ENCODE results near the gene GZMA.

Gene GZMA

DNA sequence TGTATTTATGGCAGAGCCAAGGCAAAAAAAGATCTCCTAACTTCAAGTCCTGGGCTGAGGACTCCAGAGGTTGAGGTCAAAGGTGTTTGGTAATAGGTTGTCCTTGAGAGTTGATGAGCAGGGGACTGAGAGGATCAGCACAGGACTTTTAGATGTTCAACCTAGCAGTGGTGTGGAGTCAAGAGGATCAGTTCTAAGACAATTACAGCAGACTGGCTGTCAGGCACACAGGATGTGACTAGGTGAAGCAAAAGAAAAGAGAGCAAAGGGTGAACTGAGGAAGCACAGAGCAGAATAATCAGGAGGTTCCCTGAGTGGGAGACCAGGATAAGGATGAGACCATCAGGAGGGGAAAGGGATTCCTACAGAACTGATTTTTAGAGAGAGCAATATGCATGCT, 10.9 kb downstream of the GZMA start:
- FAIRE-seq = no peak

DNA sequence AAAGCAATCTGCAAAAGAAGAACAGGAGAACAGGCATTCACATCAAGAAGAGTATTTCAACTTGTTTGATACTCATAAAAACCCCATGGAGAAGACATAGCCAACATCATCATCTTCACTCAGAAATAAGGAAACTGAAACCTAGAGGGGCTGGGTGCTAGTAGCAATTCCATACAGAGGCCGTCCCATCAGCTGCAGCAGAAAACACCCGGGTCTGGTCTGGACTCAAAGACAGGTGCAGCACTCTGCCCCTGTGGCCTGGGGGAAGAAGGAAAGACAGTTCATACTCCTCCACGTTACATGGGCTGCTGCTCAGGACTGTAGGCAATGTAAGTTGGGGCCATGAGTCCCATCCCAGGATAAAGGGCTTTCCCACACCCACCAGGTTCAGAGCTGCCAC, 11.6 kb downstream of the GZMA start:
- FAIRE-seq = no peak

DNA sequence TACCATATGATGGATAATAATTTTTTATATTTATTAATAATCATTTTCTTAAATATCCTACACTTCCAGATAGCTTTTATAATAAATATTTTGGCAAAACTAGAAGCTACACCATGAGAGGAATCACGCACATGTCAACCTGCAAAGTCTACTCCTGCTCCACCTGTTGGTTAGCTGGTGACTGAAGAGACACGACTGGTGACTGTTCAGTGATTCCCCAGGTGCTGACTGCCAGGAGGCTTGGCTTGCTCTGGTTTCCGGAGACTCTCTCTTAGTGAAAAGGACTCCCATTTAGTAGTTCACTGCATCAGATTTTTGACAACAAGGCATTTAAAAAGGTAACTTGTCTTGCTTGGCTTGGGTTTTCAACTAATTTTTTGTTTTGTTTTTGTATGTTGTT, 20.9 kb downstream of the GZMA start:
- FAIRE-seq = no peak

DNA sequence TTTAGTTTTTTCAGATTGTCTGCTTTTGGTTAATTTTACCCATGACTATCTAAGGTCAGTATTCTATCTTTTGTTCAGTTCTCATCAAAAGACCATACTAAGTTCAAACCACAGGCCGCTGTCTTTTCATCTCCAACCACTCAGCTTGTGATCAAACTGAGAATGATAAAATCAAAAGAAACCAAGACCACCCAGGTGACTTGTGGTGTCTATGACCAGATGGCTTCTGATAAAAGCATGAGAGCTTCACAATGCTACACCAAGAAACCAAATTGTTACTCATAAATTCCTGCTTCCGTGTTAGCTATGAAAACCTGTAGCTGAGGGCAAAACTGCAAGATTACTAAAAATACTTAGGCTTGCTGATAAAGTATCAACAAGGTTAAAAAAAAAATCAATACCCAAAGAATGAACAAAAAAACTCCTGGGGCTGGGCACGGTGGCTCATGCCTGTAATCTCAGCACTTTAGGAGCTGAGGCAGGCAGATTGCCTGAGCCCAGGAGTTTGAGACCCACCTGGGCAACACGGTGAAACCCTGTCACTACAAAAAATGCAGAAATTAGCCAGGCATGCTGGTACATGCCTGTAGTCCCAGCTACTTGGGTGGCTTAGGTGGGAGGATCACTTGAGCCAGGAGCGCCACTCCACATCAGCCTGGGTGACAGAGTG, 31.7 kb downstream of the GZMA start:
- FAIRE-seq = no peak

DNA sequence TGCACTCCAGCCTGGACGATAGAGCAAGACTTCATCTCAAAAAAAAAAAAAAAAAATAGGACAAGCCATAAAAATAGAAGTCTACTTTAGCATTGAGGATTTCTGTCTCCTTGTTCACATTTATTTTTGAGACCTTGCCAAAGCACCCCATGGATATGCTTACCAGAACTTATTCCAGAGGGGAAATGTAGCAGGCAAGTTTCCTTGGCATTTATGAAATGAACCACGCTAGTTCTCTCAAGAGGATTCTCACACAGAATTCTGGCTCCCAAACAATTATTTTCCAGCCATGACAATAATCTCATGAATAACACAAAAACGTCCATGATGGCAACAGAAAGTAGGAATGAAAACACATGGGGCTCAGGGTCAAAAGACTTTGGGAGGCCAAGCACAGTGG, 34.1 kb downstream of the GZMA start:
- FAIRE-seq = no peak

DNA sequence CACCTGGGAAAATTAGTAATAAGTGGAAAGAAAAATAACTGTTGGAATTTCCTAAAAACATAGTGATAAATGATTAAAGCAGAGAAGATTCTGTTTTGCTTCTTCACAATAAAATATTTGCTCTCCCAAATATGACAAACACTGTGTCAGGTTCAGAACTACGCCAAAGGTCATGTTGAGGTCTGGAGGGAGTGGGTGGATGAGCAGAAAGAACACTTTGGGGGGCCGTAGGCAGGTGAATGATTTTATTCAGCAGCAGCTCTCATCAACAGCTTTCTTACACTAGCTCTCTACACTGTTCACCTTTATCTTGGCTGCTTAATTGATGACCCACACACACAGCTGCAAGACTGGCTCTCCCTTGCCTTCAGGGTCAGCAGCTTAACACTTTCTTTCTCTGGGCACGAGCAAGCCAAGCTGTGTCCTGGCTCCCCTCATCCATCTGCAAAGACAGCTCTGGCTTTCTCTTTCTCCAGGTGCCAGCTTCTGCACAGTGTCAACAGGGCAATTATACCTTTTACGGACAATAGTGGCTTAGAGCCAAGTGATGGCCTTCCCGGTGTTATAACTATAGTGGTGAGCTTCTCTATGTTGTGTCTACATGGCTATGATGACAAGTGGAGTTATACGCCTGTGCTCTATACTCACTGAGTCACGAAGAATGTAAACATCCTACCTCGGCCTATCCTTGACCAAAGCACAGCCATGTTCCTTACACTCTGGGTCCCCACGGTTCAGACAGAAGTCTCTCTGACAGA, 38.6 kb downstream of the GZMA start:
- FAIRE-seq = no peak

DNA sequence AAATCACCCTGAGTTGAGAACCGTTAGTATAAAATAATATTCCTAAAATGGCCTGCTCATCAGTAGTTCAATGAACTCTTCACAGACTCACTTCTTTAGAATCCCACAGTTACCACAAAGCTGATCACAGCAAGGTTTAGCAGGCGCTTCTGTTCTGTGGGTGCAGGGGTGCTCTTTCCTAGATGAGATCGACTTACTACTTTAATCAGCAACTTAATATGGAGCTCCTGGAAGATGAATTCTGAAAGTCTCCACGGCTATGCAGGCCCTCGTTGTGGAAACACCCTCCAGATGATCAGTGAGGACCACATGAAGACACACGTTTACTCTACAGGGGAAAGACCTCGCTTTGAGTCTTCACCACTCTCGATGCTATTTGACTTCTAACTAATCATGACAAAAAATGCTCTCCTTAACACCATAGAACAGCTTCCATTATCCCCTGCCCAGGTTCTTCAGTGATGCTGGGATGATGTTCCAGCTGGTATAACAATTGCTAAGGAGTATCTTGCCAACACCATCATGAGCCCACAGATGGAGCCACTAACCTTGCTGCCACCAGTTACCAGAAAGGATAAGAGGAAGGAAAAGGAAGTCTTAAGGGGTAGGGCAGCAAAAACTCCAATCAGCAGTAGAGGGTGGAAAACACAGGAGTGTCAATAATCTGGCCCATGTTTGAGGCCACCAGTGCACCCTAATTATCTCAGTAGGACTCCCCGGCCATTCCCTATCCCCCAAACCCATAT, 39.7 kb downstream of the GZMA start:
- FAIRE-seq = no peak

GRCh38 chr5:55143624-55144023, 41.2 kb downstream of the GZMA start:
- no peak for FAIRE-seq

DNA sequence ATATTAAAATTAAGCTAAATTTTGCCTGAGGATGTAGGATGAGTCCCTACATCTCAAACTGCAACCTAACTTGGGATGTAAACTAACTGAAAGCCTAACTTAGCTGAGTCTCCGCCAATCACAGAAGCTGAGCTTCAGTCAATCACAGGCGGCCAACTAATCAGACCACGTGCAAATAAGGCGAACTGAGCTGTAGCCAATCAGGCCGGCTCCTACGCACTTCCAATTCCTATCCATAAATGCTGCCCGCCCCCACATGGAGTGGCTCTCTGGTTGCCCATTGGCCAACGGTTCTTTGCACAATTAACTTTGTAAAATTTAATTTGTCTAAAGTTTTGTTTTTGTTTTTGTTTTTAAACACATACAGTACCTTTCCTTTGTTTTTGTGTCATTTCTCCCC, 43.6 kb downstream of the GZMA start:
- FAIRE-seq = no peak

- no peak for FAIRE-seq
Observed at GRCh38 chr5:55146543-55147151, 44.2 kb downstream of the GZMA start.

- no peak for FAIRE-seq
Observed at GRCh38 chr5:55149308-55149795, 46.9 kb downstream of the GZMA start.

GRCh38 chr5:55151923-55152842, 49.7 kb downstream of the GZMA start:
- FAIRE-seq = no peak

- FAIRE-seq = no peak
Observed at GRCh38 chr5:55154873-55155272, 52.4 kb downstream of the GZMA start.

Data from TTC549 (cell line).